ENCODE measurements around the gene TMEM269. TPM values are rescaled to one million over a fixed set of nuclear protein-coding genes. Genes with fewer than 3 reads are reported as not detected.
A peak's percentile ranks its signal among the peaks of the same experiment; 100 is the strongest.

Gene TMEM269
- polyA plus RNA-seq, 3 donors: 0.07 TPM; not detected in 2

DNA sequence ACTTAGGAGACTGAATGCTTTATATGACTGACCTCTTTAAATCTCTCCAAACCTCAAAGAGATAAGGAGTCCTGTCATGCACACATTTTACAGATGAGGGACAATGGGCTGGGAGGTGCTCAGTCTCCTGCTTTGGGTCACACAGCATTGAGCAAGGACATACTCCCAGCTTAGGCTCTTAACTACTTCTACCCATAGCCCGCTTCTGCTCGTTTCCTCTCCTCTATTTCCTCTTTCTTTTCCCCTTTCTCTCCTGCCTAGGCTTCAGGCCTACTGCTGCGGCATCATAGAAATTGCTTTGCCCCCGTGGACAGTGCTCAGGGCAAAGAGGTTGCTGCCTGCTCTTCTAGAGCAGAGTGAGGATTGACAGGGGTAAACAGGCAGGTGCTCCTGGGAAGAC, 49.2 kb downstream of the TMEM269 start:
- Mint-ChIP-seq H3K9me3 (peaks cover 0 to 2% (median 0%) of the 10 kb centered on the region in 7 donors), H3K36me3 (peaks cover 46 to 62% of the 10 kb centered on the region in 2 donors), H3K27me3 (ENCODE audit: low read depth in 3 of 3) (no peaks in the 10 kb centered on the region), H3K27ac (peak overlapping the region; percentile 20 to 84 (median 68)), H3K4me3 (peak overlapping the region in 1 of 2 donors; percentile 15), H3K4me1 (peaks cover 27% of the 10 kb centered on the region)
- Histone ChIP-seq H3K27ac (ENCODE audit: low read depth in 1 of 2, low read length in 2 of 2) (peak overlapping the region; percentile 24 to 61), H4K20me1 (ENCODE audit: insufficient read depth, low read length) (no peaks in the 10 kb centered on the region), H3K36me3 (replicated peaks in 1 of 2; ENCODE audit: control insufficient read depth in 1 of 2, insufficient read depth in 2 of 2, low read length in 2 of 2) (peaks cover 23 to 37% of the 10 kb centered on the region in 2 donors), H3K4me1 (ENCODE audit: control insufficient read depth in 1 of 2, insufficient read depth in 2 of 2, low read length in 2 of 2) (peaks cover 22 to 27% of the 10 kb centered on the region in 2 donors), H3K9me3 (replicated peaks in 1 of 2; ENCODE audit: control insufficient read depth in 1 of 2, insufficient read depth in 1 of 2, low read length in 2 of 2) (no peaks in the 10 kb centered on the region), H3K4me2 (replicated peaks; ENCODE audit: extremely low read depth, low read length, poor library complexity, severe bottlenecking) (no peak overlapping the region), H3K4me3 (replicated peaks in 1 of 3; ENCODE audit: low read depth in 2 of 3, low read length in 3 of 3) (no peak overlapping the region), H3K79me2 (ENCODE audit: insufficient read depth, low read length) (no peaks in the 10 kb centered on the region), H2AFZ (ENCODE audit: insufficient read depth, low read depth, low read length, poor library complexity, severe bottlenecking) (no peak overlapping the region), H3K9ac (ENCODE audit: insufficient read depth, low read length, poor library complexity, severe bottlenecking) (no peak overlapping the region), H3K27me3 (ENCODE audit: control insufficient read depth in 2 of 2, insufficient read depth in 2 of 2, low read length in 2 of 2) (no peaks in the 10 kb centered on the region)
- DNase-seq: peak in 2 of 3 donors; percentile 14 to 29
- intact Hi-C loops (cut with micrococcal nuclease): no loop called here
- WGBS (ENCODE audit: insufficient coverage): no CpG with 5 or more reads among the region's 4 CpGs
- TF ChIP-seq, protein P1, sequence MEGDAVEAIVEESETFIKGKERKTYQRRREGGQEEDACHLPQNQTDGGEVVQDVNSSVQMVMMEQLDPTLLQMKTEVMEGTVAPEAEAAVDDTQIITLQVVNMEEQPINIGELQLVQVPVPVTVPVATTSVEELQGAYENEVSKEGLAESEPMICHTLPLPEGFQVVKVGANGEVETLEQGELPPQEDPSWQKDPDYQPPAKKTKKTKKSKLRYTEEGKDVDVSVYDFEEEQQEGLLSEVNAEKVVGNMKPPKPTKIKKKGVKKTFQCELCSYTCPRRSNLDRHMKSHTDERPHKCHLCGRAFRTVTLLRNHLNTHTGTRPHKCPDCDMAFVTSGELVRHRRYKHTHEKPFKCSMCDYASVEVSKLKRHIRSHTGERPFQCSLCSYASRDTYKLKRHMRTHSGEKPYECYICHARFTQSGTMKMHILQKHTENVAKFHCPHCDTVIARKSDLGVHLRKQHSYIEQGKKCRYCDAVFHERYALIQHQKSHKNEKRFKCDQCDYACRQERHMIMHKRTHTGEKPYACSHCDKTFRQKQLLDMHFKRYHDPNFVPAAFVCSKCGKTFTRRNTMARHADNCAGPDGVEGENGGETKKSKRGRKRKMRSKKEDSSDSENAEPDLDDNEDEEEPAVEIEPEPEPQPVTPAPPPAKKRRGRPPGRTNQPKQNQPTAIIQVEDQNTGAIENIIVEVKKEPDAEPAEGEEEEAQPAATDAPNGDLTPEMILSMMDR (IDR thresholded peaks at IDR 0.05): no peak

DNA sequence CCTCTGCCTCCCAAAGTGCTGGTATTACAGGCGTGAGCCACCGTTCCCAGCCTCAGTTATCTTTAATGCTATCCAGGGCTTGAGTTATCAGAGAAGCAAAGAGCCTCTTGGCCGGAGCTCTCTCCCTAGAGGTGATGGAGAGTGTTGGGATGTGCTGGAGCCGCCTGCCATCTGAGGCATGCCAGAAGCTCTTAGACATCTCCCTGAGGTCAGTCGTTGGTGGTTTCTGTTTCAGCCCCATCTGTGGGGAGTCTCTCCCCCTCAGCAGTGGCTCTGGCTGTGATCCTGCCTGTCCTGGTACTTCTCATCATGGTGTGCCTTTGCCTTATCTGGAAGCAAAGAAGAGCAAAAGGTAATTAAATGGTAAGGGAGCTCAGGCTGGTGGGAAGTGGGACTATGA, 50.0 kb downstream of the TMEM269 start:
- TF ChIP-seq, protein P1 (IDR thresholded peaks at IDR 0.05): no peak
- Histone ChIP-seq H3K36me3 (replicated peaks in 1 of 2; ENCODE audit: control insufficient read depth in 1 of 2, insufficient read depth in 2 of 2, low read length in 2 of 2) (peaks cover 19 to 29% of the 10 kb centered on the region in 2 donors), H4K20me1 (ENCODE audit: insufficient read depth, low read length) (no peaks in the 10 kb centered on the region), H3K27me3 (ENCODE audit: control insufficient read depth in 2 of 2, insufficient read depth in 2 of 2, low read length in 2 of 2) (no peaks in the 10 kb centered on the region), H3K4me3 (replicated peaks in 1 of 3; ENCODE audit: low read depth in 2 of 3, low read length in 3 of 3) (no peak overlapping the region), H3K9ac (ENCODE audit: insufficient read depth, low read length, poor library complexity, severe bottlenecking) (no peak overlapping the region), H3K4me2 (replicated peaks; ENCODE audit: extremely low read depth, low read length, poor library complexity, severe bottlenecking) (no peak overlapping the region), H3K27ac (ENCODE audit: low read depth in 1 of 2, low read length in 2 of 2) (no peak overlapping the region), H3K9me3 (replicated peaks in 1 of 2; ENCODE audit: control insufficient read depth in 1 of 2, insufficient read depth in 1 of 2, low read length in 2 of 2) (no peaks in the 10 kb centered on the region), H3K79me2 (ENCODE audit: insufficient read depth, low read length) (no peaks in the 10 kb centered on the region), H2AFZ (ENCODE audit: insufficient read depth, low read depth, low read length, poor library complexity, severe bottlenecking) (no peak overlapping the region), H3K4me1 (ENCODE audit: control insufficient read depth in 1 of 2, insufficient read depth in 2 of 2, low read length in 2 of 2) (peaks cover 22 to 27% of the 10 kb centered on the region in 2 donors)
- no peak for DNase-seq
- no peak overlapping the region for H3K4me3 Mint-ChIP-seq
- no peak overlapping the region for H3K27ac Mint-ChIP-seq
- intact Hi-C loops (cut with micrococcal nuclease): no loop called here
- peaks cover 28% of the 10 kb centered on the region for H3K4me1 Mint-ChIP-seq
- 81% methylated on average over 3 of the region's 5 CpGs for WGBS (ENCODE audit: insufficient coverage)
- H3K9me3 Mint-ChIP-seq: peaks cover 0 to 2% (median 0%) of the 10 kb centered on the region in 7 donors
- H3K27me3 Mint-ChIP-seq (ENCODE audit: low read depth in 3 of 3): no peaks in the 10 kb centered on the region
- H3K36me3 Mint-ChIP-seq: peaks cover 42 to 59% of the 10 kb centered on the region in 2 donors

Data from CD14-positive monocyte (primary cell).